Measurements from ENCODE around the gene ATF7.

Gene ATF7

GRCh38 chr12:53480491-53481442 is 145.4 kb downstream of the ATF7 start:
- DNase-seq: no peak

GRCh38 chr12:53479331-53479730 is 146.9 kb downstream of the ATF7 start:
- no peak for DNase-seq

GRCh38 chr12:53478865-53479264 is 147.3 kb downstream of the ATF7 start:
- DNase-seq: no peak

GRCh38 chr12:53476769-53477209 is 149.4 kb downstream of the ATF7 start:
- no peak for DNase-seq

GRCh38 chr12:53474819-53475218 is 151.4 kb downstream of the ATF7 start:
- DNase-seq: no peak

GRCh38 chr12:53474077-53474476 is 152.1 kb downstream of the ATF7 start:
- no peak for DNase-seq

- DNase-seq: no peak
Measured at GRCh38 chr12:53472056-53472582, 154.1 kb downstream of the ATF7 start.

- no peak for DNase-seq
Measured at GRCh38 chr12:53468282-53468681, 157.9 kb downstream of the ATF7 start.

- no peak for DNase-seq
Measured at GRCh38 chr12:53467880-53468279, 158.3 kb downstream of the ATF7 start.

GRCh38 chr12:53467082-53467481 is 159.1 kb downstream of the ATF7 start:
- DNase-seq: no peak

- DNase-seq: no peak
Measured at GRCh38 chr12:53466640-53467039, 159.5 kb downstream of the ATF7 start.

GRCh38 chr12:53465679-53466078 is 160.5 kb downstream of the ATF7 start:
- no peak for DNase-seq

- DNase-seq: no peak
Measured at GRCh38 chr12:53464685-53465418, 161.3 kb downstream of the ATF7 start.

- no peak for DNase-seq
Measured at GRCh38 chr12:53463802-53464560, 162.2 kb downstream of the ATF7 start.

- no peak for DNase-seq
Measured at GRCh38 chr12:53462935-53463334, 163.2 kb downstream of the ATF7 start.

- no peak for DNase-seq
Measured at GRCh38 chr12:53461591-53461990, 164.6 kb downstream of the ATF7 start.

GRCh38 chr12:53461059-53461458 is 165.1 kb downstream of the ATF7 start:
- no peak for DNase-seq

GRCh38 chr12:53459097-53459496 is 167.1 kb downstream of the ATF7 start:
- DNase-seq: no peak

Data from NCI-H446 treated with DMSO at 0.1 percent for 48 hours (cell line).